Activated naive CD4-positive, alpha-beta T cell treated with anti-CD3 and anti-CD28 coated beads, Interleukin-2, amount 50 U/mL, for 24 hours (primary cell): ENCODE data around the gene HSPA1L.
A peak's percentile ranks its signal among the peaks of the same experiment; 100 is the strongest.
"Not testable (repeated sequence)": the region's sequence is repeated elsewhere in the genome, so short reads cannot be mapped to it uniquely, and the experiment has no call there.

Source experiments
- H3K27ac Mint-ChIP-seq: one replicate; pipeline ENCODE4 v1.8.0; 2021; ENCODE audit warnings: mild to moderate bottlenecking, mixed read lengths
- H3K27me3 Mint-ChIP-seq: one replicate; pipeline ENCODE4 v1.8.0; 2021; ENCODE audit warnings: mixed read lengths
- H3K36me3 Mint-ChIP-seq: one replicate; pipeline ENCODE4 v1.8.0; 2021; ENCODE audit warnings: mixed read lengths
- H3K4me1 Mint-ChIP-seq: one replicate; pipeline ENCODE4 v1.8.0; 2021; ENCODE audit warnings: mixed read lengths
- H3K4me3 Mint-ChIP-seq: one replicate; pipeline ENCODE4 v1.8.0; 2021; ENCODE audit warnings: mild to moderate bottlenecking, mixed read lengths
- H3K9me3 Mint-ChIP-seq: one replicate; pipeline ENCODE4 v1.8.0; 2021; ENCODE audit warnings: mixed read lengths

Gene HSPA1L

GRCh38 chr6:31805939-31806469 lies 9.1 kb downstream of the HSPA1L start:
- H3K4me1 Mint-ChIP-seq, result peaks cover 22% of the 10 kb centered on the region
- H3K27me3 Mint-ChIP-seq, result no peaks in the 10 kb centered on the region
- peak overlapping the region; percentile 96 for H3K27ac Mint-ChIP-seq
- no peaks in the 10 kb centered on the region for H3K9me3 Mint-ChIP-seq
- peak overlapping the region; percentile 99 for H3K4me3 Mint-ChIP-seq
- peaks cover 7% of the 10 kb centered on the region for H3K36me3 Mint-ChIP-seq

- not testable (repeated sequence) for H3K27ac Mint-ChIP-seq, H3K4me3 Mint-ChIP-seq, H3K9me3 Mint-ChIP-seq, H3K27me3 Mint-ChIP-seq, H3K36me3 Mint-ChIP-seq
- peaks cover 33% of the 10 kb centered on the region for H3K4me1 Mint-ChIP-seq
Measured at GRCh38 chr6:31801031-31801927, 13.8 kb downstream of the HSPA1L start.

DNA sequence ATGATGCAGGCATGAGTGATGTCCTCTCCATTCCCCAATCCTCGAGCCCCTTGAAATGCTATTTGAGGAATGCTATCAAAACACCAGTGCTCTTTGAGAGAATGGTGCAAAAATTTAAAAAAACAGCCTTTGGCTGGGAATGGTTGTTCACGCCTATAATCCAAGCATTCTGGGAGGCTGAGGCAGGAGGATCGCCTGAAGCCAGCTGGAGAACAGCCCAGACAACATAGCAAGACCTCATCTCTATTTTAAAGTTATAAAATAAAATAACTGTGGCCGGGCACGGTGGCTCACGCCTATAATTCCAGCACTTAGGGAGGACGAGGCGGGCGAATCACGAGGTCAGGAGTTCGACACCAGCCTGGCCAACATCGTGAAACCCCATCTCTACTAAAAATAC lies 15.3 kb downstream of the HSPA1L start:
- H3K9me3 Mint-ChIP-seq, result no peaks in the 10 kb centered on the region
- H3K27ac Mint-ChIP-seq, result no peak overlapping the region
- no peak overlapping the region for H3K4me3 Mint-ChIP-seq
- peaks cover 26% of the 10 kb centered on the region for H3K4me1 Mint-ChIP-seq
- no peaks in the 10 kb centered on the region for H3K36me3 Mint-ChIP-seq
- H3K27me3 Mint-ChIP-seq, result no peaks in the 10 kb centered on the region

DNA sequence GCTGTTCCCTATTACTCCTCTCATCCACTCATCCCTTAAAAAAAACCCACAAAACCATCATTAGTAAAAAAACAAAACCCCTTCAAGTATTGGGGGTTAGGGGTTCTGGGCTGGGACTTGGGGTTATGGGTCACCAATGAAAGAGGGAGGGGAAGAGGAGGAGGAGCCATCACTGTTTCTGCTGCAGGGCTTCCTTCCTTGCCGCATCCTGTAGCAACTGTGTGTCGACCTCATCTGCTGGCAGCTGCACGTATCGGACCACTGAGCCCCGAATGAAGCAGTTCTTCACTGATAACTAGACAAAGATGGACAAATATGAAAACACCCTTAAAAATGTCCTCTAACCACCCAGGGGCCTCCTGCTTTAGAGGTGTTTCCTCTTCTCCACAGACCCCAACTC lies 17.5 kb downstream of the HSPA1L start:
- H3K36me3 Mint-ChIP-seq, result peaks cover 2% of the 10 kb centered on the region
- peak overlapping the region; percentile 67 for H3K4me3 Mint-ChIP-seq
- no peaks in the 10 kb centered on the region for H3K27me3 Mint-ChIP-seq
- peaks cover 34% of the 10 kb centered on the region for H3K4me1 Mint-ChIP-seq
- H3K27ac Mint-ChIP-seq, result peak overlapping the region; percentile 43
- no peaks in the 10 kb centered on the region for H3K9me3 Mint-ChIP-seq

GRCh38 chr6:31796993-31797385 lies 18.1 kb downstream of the HSPA1L start:
- Mint-ChIP-seq H3K4me1 (peaks cover 34% of the 10 kb centered on the region), H3K27me3 (no peaks in the 10 kb centered on the region), H3K36me3 (peaks cover 2% of the 10 kb centered on the region), H3K9me3 (no peaks in the 10 kb centered on the region), H3K4me3 (peak overlapping the region; percentile 48), H3K27ac (no peak overlapping the region)

- peaks cover 35% of the 10 kb centered on the region for H3K4me1 Mint-ChIP-seq
- H3K4me3 Mint-ChIP-seq, result peak within 1 kb of the TSS; percentile 94
- H3K9me3 Mint-ChIP-seq, result no peaks in the 10 kb centered on the region
- H3K36me3 Mint-ChIP-seq, result peaks cover 3% of the 10 kb centered on the region
- H3K27ac Mint-ChIP-seq, result peak within 1 kb of the TSS; percentile 100
- H3K27me3 Mint-ChIP-seq, result no peaks in the 10 kb centered on the region
Measured at GRCh38 chr6:31795616-31796298, 19.3 kb downstream of the HSPA1L start, which contains the start of gene VARS1. VARS1 (minus strand) TSS chr6:31795752; CDS start chr6:31795217, 535 bp downstream.

GRCh38 chr6:31794866-31795615 lies 20.0 kb downstream of the HSPA1L start:
- Mint-ChIP-seq H3K36me3 (peaks cover 5% of the 10 kb centered on the region), H3K4me3 (peak overlapping the region; percentile 94), H3K27me3 (no peaks in the 10 kb centered on the region), H3K4me1 (peaks cover 38% of the 10 kb centered on the region), H3K9me3 (no peaks in the 10 kb centered on the region), H3K27ac (peak overlapping the region; percentile 100)

- Mint-ChIP-seq H3K9me3 (no peaks in the 10 kb centered on the region), H3K36me3 (peaks cover 5% of the 10 kb centered on the region), H3K4me1 (peaks cover 38% of the 10 kb centered on the region), H3K4me3 (peak overlapping the region; percentile 94), H3K27ac (peak overlapping the region; percentile 88), H3K27me3 (no peaks in the 10 kb centered on the region)
Measured at GRCh38 chr6:31794294-31794865, 20.7 kb downstream of the HSPA1L start.

DNA sequence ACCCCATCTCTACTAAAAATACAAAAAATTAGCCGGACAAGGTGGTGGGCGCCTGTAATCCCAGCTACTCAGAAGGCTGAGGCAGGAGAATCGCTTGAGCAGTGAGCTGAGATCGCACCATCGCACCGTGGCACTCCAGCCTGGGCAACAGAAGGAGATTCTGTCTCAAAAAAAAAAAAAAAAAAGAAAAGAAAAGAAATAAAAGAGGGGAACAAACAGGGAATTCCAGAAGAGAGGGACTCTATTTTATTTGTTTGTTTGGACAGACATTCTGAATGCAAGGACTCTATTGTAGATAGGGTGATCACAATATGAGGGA lies 21.2 kb downstream of the HSPA1L start:
- not testable (repeated sequence) for H3K9me3 Mint-ChIP-seq, H3K36me3 Mint-ChIP-seq, H3K27me3 Mint-ChIP-seq
- H3K4me3 Mint-ChIP-seq, result peak overlapping the region; percentile 94
- peak overlapping the region; percentile 88 for H3K27ac Mint-ChIP-seq
- H3K4me1 Mint-ChIP-seq, result peaks cover 38% of the 10 kb centered on the region

- Mint-ChIP-seq H3K27ac (peak overlapping the region; percentile 41), H3K27me3 (no peaks in the 10 kb centered on the region), H3K9me3 (no peaks in the 10 kb centered on the region), H3K4me3 (peak overlapping the region; percentile 36), H3K36me3 (peaks cover 7% of the 10 kb centered on the region), H3K4me1 (peaks cover 31% of the 10 kb centered on the region)
Measured at GRCh38 chr6:31792761-31793171, 22.3 kb downstream of the HSPA1L start.

GRCh38 chr6:31792090-31792374 lies 23.1 kb downstream of the HSPA1L start:
- no peaks in the 10 kb centered on the region for H3K27me3 Mint-ChIP-seq
- H3K27ac Mint-ChIP-seq, result no peak overlapping the region
- peaks cover 7% of the 10 kb centered on the region for H3K36me3 Mint-ChIP-seq
- H3K4me1 Mint-ChIP-seq, result peaks cover 24% of the 10 kb centered on the region
- H3K9me3 Mint-ChIP-seq, result no peaks in the 10 kb centered on the region
- H3K4me3 Mint-ChIP-seq, result no peak overlapping the region

- Mint-ChIP-seq H3K9me3 (no peaks in the 10 kb centered on the region), H3K27me3 (no peaks in the 10 kb centered on the region), H3K4me1 (peaks cover 21% of the 10 kb centered on the region), H3K4me3 (no peak overlapping the region), H3K27ac (no peak overlapping the region), H3K36me3 (peaks cover 9% of the 10 kb centered on the region)
Measured at GRCh38 chr6:31791324-31792089, 23.6 kb downstream of the HSPA1L start.

DNA sequence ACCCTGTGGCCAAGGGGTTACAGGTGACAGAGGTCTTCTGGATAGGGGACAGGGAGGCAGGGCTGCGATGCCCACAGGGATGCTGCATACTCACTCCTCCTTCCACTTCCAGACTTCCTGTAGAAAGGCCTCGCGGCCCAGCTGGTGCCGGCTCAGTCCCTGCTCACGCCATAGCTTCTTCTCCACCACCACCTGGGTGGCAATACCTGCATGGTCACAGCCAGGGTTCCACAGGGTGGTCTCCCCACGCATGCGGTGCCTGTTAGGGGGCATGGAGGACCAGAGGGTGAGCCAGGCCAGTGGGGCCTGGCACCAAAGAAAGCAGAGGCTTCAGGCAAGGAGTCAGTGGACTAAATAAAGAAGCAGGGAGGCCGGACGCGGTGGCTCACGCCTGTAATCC lies 29.6 kb downstream of the HSPA1L start:
- Mint-ChIP-seq H3K27ac (no peak overlapping the region), H3K4me1 (peaks cover under 1% of the 10 kb centered on the region), H3K27me3 (no peaks in the 10 kb centered on the region), H3K4me3 (no peak overlapping the region), H3K36me3 (peaks cover 14% of the 10 kb centered on the region), H3K9me3 (no peaks in the 10 kb centered on the region)

- peaks cover 14% of the 10 kb centered on the region for H3K36me3 Mint-ChIP-seq
Measured at GRCh38 chr6:31784098-31784925, 30.8 kb downstream of the HSPA1L start.

More at GRCh38 chr6:31784098-31784925, 30.8 kb downstream of the HSPA1L start:
- no peaks in the 10 kb centered on the region for H3K4me1 Mint-ChIP-seq
- no peak overlapping the region for H3K4me3 Mint-ChIP-seq
- no peak overlapping the region for H3K27ac Mint-ChIP-seq
- H3K9me3 Mint-ChIP-seq, result no peaks in the 10 kb centered on the region
- H3K27me3 Mint-ChIP-seq, result no peaks in the 10 kb centered on the region
